Naive B cell (primary cell): ENCODE results near the gene C11orf52. TPM values are rescaled to one million over a fixed set of nuclear protein-coding genes. Genes with fewer than 3 reads are reported as not detected.
A peak's percentile ranks its signal among the peaks of the same experiment; 100 is the strongest.

Experiments
- ATAC-seq, 2 donors: fragments of 150-1000 bp; cut with Tn5 transposase; 2 replicates each; pipeline ENCODE4 v1.10.0; 2021; ENCODE audit warnings: low read depth in 2 of 2, mild to moderate bottlenecking in 2 of 2, moderate library complexity in 2 of 2
- DNase-seq: peaks from one replicate; pipeline ENCODE4 v3.0.0; 2022
- H3K27ac Mint-ChIP-seq, 6 donors: one replicate each; pipeline ENCODE4 v1.8.0; 2020 to 2022; ENCODE audit warnings: mild to moderate bottlenecking in 6 of 6, mixed read lengths in 6 of 6, moderate library complexity in 5 of 6, inconsistent platforms in 2 of 6
- H3K27me3 Mint-ChIP-seq, 3 donors: one replicate each; pipeline ENCODE4 v1.8.0; 2021 to 2022; ENCODE audit warnings: mixed read lengths in 3 of 3, mild to moderate bottlenecking in 1 of 3
- H3K36me3 Mint-ChIP-seq, 2 donors: one replicate each; pipeline ENCODE4 v1.8.0; 2020 to 2022; ENCODE audit warnings: mixed read lengths in 2 of 2, inconsistent platforms in 1 of 2, mild to moderate bottlenecking in 1 of 2
- H3K4me1 Mint-ChIP-seq, 3 donors: one replicate each; pipeline ENCODE4 v1.8.0; 2020 to 2022; ENCODE audit warnings: mixed read lengths in 3 of 3, inconsistent platforms in 1 of 3, mild to moderate bottlenecking in 1 of 3, moderate library complexity in 1 of 3
- H3K4me3 Mint-ChIP-seq, 8 donors: one replicate each; pipeline ENCODE4 v1.8.0; 2020 to 2022; ENCODE audit warnings: mild to moderate bottlenecking in 8 of 8, mixed read lengths in 8 of 8, moderate library complexity in 8 of 8, inconsistent platforms in 2 of 8
- H3K9me3 Mint-ChIP-seq, 7 donors: one replicate each; pipeline ENCODE4 v1.8.0; 2020 to 2022; ENCODE audit warnings: mixed read lengths in 7 of 7, mild to moderate bottlenecking in 5 of 7, inconsistent platforms in 2 of 7, moderate library complexity in 1 of 7
- polyA plus RNA-seq, 6 donors: library from polyadenylated mRNA; unstranded; fragments of 300-500 nt; fragmentation: Illumina TruSeq; gene quantifications; one replicate each; pipeline ENCODE4 v1.2.3, GENCODE V29; 2021; ENCODE audit warnings: low read depth in 6 of 6

The C11orf52 gene
- polyA plus RNA-seq, 6 donors from 2014 or later = not detected

GRCh38 chr11:111935317-111936039, 16.8 kb downstream of the C11orf52 start:
- ATAC-seq = no peak
- no peaks in the 10 kb centered on the region for H3K36me3 Mint-ChIP-seq
- H3K4me1 Mint-ChIP-seq = peaks cover 24 to 34% (median 30%) of the 10 kb centered on the region in 3 donors
- H3K27me3 Mint-ChIP-seq = peaks cover 3 to 24% (median 16%) of the 10 kb centered on the region in 3 donors
- no peak for DNase-seq
- H3K27ac Mint-ChIP-seq = no peak overlapping the region
- peak overlapping the region in 3 of 8 donors; percentile 33 to 74 (median 59) for H3K4me3 Mint-ChIP-seq
- no peaks in the 10 kb centered on the region for H3K9me3 Mint-ChIP-seq

GRCh38 chr11:111936040-111936540, 17.4 kb downstream of the C11orf52 start:
- Mint-ChIP-seq H3K36me3 (no peaks in the 10 kb centered on the region), H3K27me3 (peaks cover 3 to 24% (median 16%) of the 10 kb centered on the region in 3 donors), H3K4me3 (peak overlapping the region; percentile 74 to 94 (median 88)), H3K27ac (no peak overlapping the region), H3K4me1 (peaks cover 24 to 34% (median 30%) of the 10 kb centered on the region in 3 donors), H3K9me3 (no peaks in the 10 kb centered on the region)
- no peak for ATAC-seq
- no peak for DNase-seq

GRCh38 chr11:111937461-111937769, 18.7 kb downstream of the C11orf52 start:
- Mint-ChIP-seq H3K27me3 (peaks cover 0 to 23% (median 15%) of the 10 kb centered on the region in 3 donors), H3K27ac (no peak overlapping the region), H3K4me1 (peaks cover 24 to 31% (median 30%) of the 10 kb centered on the region in 3 donors), H3K9me3 (no peaks in the 10 kb centered on the region), H3K36me3 (no peaks in the 10 kb centered on the region), H3K4me3 (peak overlapping the region; percentile 68 to 89 (median 77))
- no peak for DNase-seq
- no peak for ATAC-seq

GRCh38 chr11:111937844-111938243, 19.1 kb downstream of the C11orf52 start:
- H3K9me3 Mint-ChIP-seq = no peaks in the 10 kb centered on the region
- DNase-seq (no peak), ATAC-seq (no peak)
- H3K4me3 Mint-ChIP-seq = peak overlapping the region; percentile 70 to 89 (median 80)
- no peaks in the 10 kb centered on the region for H3K36me3 Mint-ChIP-seq
- H3K4me1 Mint-ChIP-seq = peaks cover 24 to 29% (median 25%) of the 10 kb centered on the region in 3 donors
- no peak overlapping the region for H3K27ac Mint-ChIP-seq
- H3K27me3 Mint-ChIP-seq = peaks cover 0 to 19% (median 10%) of the 10 kb centered on the region in 3 donors

GRCh38 chr11:111938687-111939160, 20.0 kb downstream of the C11orf52 start:
- peaks cover 24 to 29% (median 25%) of the 10 kb centered on the region in 3 donors for H3K4me1 Mint-ChIP-seq
- peak overlapping the region in 1 of 6 donors; percentile 23 for H3K27ac Mint-ChIP-seq
- no peaks in the 10 kb centered on the region for H3K36me3 Mint-ChIP-seq

GRCh38 chr11:111939836-111940604, 21.3 kb downstream of the C11orf52 start:
- H3K27ac Mint-ChIP-seq = no peak overlapping the region
- peaks cover 0 to 18% (median 8%) of the 10 kb centered on the region in 3 donors for H3K27me3 Mint-ChIP-seq
- no peaks in the 10 kb centered on the region for H3K9me3 Mint-ChIP-seq
- peak overlapping the region in 1 of 8 donors; percentile 74 for H3K4me3 Mint-ChIP-seq
- no peaks in the 10 kb centered on the region for H3K36me3 Mint-ChIP-seq
- ATAC-seq (no peak), DNase-seq (no peak)
- H3K4me1 Mint-ChIP-seq = peaks cover 24 to 29% (median 25%) of the 10 kb centered on the region in 3 donors

More at GRCh38 chr11:111938687-111939160, 20.0 kb downstream of the C11orf52 start:
- Mint-ChIP-seq H3K27me3 (peaks cover 0 to 18% (median 8%) of the 10 kb centered on the region in 3 donors), H3K4me3 (peak overlapping the region in 7 of 8 donors; percentile 14 to 89 (median 73)), H3K9me3 (no peaks in the 10 kb centered on the region)
- DNase-seq = no peak
- peak; percentile 79 to 85 for ATAC-seq

- no peaks in the 10 kb centered on the region for H3K36me3 Mint-ChIP-seq
- DNase-seq = no peak
- H3K9me3 Mint-ChIP-seq = no peaks in the 10 kb centered on the region
- peaks cover 19 to 21% (median 19%) of the 10 kb centered on the region in 3 donors for H3K4me1 Mint-ChIP-seq
- H3K27ac Mint-ChIP-seq = no peak overlapping the region
- H3K27me3 Mint-ChIP-seq = peaks cover 0 to 5% (median 0%) of the 10 kb centered on the region in 3 donors
- no peak overlapping the region for H3K4me3 Mint-ChIP-seq
- no peak for ATAC-seq
These were observed 23.2 kb downstream of the C11orf52 start for GRCh38 chr11:111941963-111942362.

GRCh38 chr11:111942829-111943228, 24.1 kb downstream of the C11orf52 start:
- Mint-ChIP-seq H3K27me3 (peaks cover 0 to 5% (median 0%) of the 10 kb centered on the region in 3 donors), H3K4me1 (peaks cover 10 to 20% (median 19%) of the 10 kb centered on the region in 3 donors), H3K4me3 (no peak overlapping the region), H3K9me3 (no peaks in the 10 kb centered on the region), H3K27ac (no peak overlapping the region), H3K36me3 (no peaks in the 10 kb centered on the region)
- DNase-seq (no peak), ATAC-seq (no peak)

- peaks cover 0 to 9% (median 8%) of the 10 kb centered on the region in 3 donors for H3K4me1 Mint-ChIP-seq
- peaks cover 0 to 5% (median 0%) of the 10 kb centered on the region in 3 donors for H3K27me3 Mint-ChIP-seq
- no peak overlapping the region for H3K27ac Mint-ChIP-seq
- no peaks in the 10 kb centered on the region for H3K9me3 Mint-ChIP-seq
- no peak overlapping the region for H3K4me3 Mint-ChIP-seq
- no peaks in the 10 kb centered on the region for H3K36me3 Mint-ChIP-seq
- ATAC-seq (no peak), DNase-seq (no peak)
These were observed 25.4 kb downstream of the C11orf52 start for GRCh38 chr11:111944139-111944538.

- no peak for DNase-seq
- no peaks in the 10 kb centered on the region for H3K36me3 Mint-ChIP-seq
- peaks cover 0 to 9% (median 8%) of the 10 kb centered on the region in 3 donors for H3K4me1 Mint-ChIP-seq
- H3K9me3 Mint-ChIP-seq = no peaks in the 10 kb centered on the region
- H3K27me3 Mint-ChIP-seq = no peaks in the 10 kb centered on the region
- no peak overlapping the region for H3K4me3 Mint-ChIP-seq
- no peak overlapping the region for H3K27ac Mint-ChIP-seq
- ATAC-seq = no peak
These were observed 25.9 kb downstream of the C11orf52 start for GRCh38 chr11:111944651-111945051.

- Mint-ChIP-seq H3K27me3 (no peaks in the 10 kb centered on the region), H3K36me3 (no peaks in the 10 kb centered on the region), H3K27ac (no peak overlapping the region), H3K9me3 (no peaks in the 10 kb centered on the region), H3K4me3 (no peak overlapping the region), H3K4me1 (peaks cover 0 to 9% (median 8%) of the 10 kb centered on the region in 3 donors)
- no peak for ATAC-seq
- DNase-seq = no peak
These were observed 26.5 kb downstream of the C11orf52 start for GRCh38 chr11:111945198-111945597.

GRCh38 chr11:111946499-111946898, 27.8 kb downstream of the C11orf52 start:
- Mint-ChIP-seq H3K4me3 (no peak overlapping the region), H3K27ac (peak overlapping the region in 3 of 6 donors; percentile 11 to 84 (median 42)), H3K4me1 (peaks cover 0 to 9% (median 8%) of the 10 kb centered on the region in 3 donors), H3K9me3 (peaks cover 0 to under 1% (median 0%) of the 10 kb centered on the region in 7 donors), H3K36me3 (no peaks in the 10 kb centered on the region), H3K27me3 (no peaks in the 10 kb centered on the region)
- ATAC-seq (no peak), DNase-seq (no peak)

GRCh38 chr11:111947143-111947542, 28.4 kb downstream of the C11orf52 start:
- Mint-ChIP-seq H3K27me3 (no peaks in the 10 kb centered on the region), H3K4me3 (peak overlapping the region in 1 of 8 donors; percentile 56), H3K4me1 (peaks cover 0 to 9% (median 8%) of the 10 kb centered on the region in 3 donors), H3K9me3 (peaks cover 0 to 3% (median 0%) of the 10 kb centered on the region in 7 donors), H3K27ac (peak overlapping the region; percentile 36 to 84 (median 66)), H3K36me3 (no peaks in the 10 kb centered on the region)
- ATAC-seq (peak in 1 of 2 donors; percentile 23), DNase-seq (no peak)
